ENCODE measurements around the gene HAUS1.

HAUS1 gene

GRCh38 chr18:46104128-46104911 is at the start of gene HAUS1:
TSS of gene HAUS1 (plus strand) at chr18:46104385. CDS start at chr18:46104412, 27 bp downstream.
- peak; percentile 86 for DNase-seq (ENCODE audit: low spot score)
- TF ChIP-seq CTCF (conservative IDR thresholded peaks at IDR 0.05; ENCODE audit: low read depth) = no peak
- ChIA-PET POLR2A (ENCODE audit: low non-redundant PET) (no interaction called here), CTCF (no interaction called here)
- H3K27ac ChIP-seq = peak within 1 kb of the TSS; percentile 89

- H3K27ac ChIP-seq = no peak overlapping the region
- POLR2A ChIA-PET (ENCODE audit: low non-redundant PET) = no interaction called here
- no peak for DNase-seq (ENCODE audit: low spot score)
- TF ChIP-seq CTCF (conservative IDR thresholded peaks at IDR 0.05; ENCODE audit: low read depth) = no peak
- CTCF ChIA-PET = interaction anchor here (0.6 kb wide), 1 partner anchor 78 kb away, joined by 3 read pairs; no protein-coding TSS in a partner anchor
Observed at GRCh38 chr18:46054956-46055837, 49.0 kb upstream of the HAUS1 start.

- ChIA-PET POLR2A (ENCODE audit: low non-redundant PET) (no interaction called here), CTCF (no interaction called here)
- no peak for TF ChIP-seq CTCF (conservative IDR thresholded peaks at IDR 0.05; ENCODE audit: low read depth)
- no peak overlapping the region for H3K27ac ChIP-seq
- no peak for DNase-seq (ENCODE audit: low spot score)
Observed at GRCh38 chr18:46055838-46056230, 48.4 kb upstream of the HAUS1 start.

- TF ChIP-seq CTCF (conservative IDR thresholded peaks at IDR 0.05; ENCODE audit: low read depth) = no peak
- ChIA-PET CTCF (interaction anchor here (0.7 kb wide), 1 partner anchor 60 kb away, joined by 3 read pairs; no protein-coding TSS in a partner anchor), POLR2A (ENCODE audit: low non-redundant PET) (no interaction called here)
- DNase-seq (ENCODE audit: low spot score) = no peak
- H3K27ac ChIP-seq = no peak overlapping the region
Observed at GRCh38 chr18:46060359-46060841, 43.8 kb upstream of the HAUS1 start.

- ChIA-PET CTCF (interaction anchor here (0.5 to 0.6 kb wide), 2 partner anchors 43 to 320 kb away, joined by 3 read pairs; no protein-coding TSS in a partner anchor), POLR2A (ENCODE audit: low non-redundant PET) (no interaction called here)
Observed at GRCh38 chr18:46061387-46061786, 42.8 kb upstream of the HAUS1 start.

More at GRCh38 chr18:46061387-46061786, 42.8 kb upstream of the HAUS1 start:
- no peak for DNase-seq (ENCODE audit: low spot score)
- H3K27ac ChIP-seq = no peak overlapping the region
- TF ChIP-seq CTCF (conservative IDR thresholded peaks at IDR 0.05; ENCODE audit: low read depth) = no peak

Measured in RWPE1 (cell line).